ENCODE data around the gene CAV1. TPM values are rescaled to one million over a fixed set of nuclear protein-coding genes. Genes with fewer than 3 reads are reported as not detected.

CAV1 gene
- total RNA-seq, 1 donor from 2014 or later: 14.4 TPM

- DNase-seq (ENCODE audit: extremely low spot score, unreplicated experiment): no peak
- Mint-ChIP-seq H3K27me3 (no peaks in the 10 kb centered on the region), H3K9me3 (peaks cover 5% of the 10 kb centered on the region), H3K4me3 (no peak overlapping the region), H3K27ac (no peak overlapping the region), H3K36me3 (no peaks in the 10 kb centered on the region), H3K4me1 (ENCODE audit: unreplicated experiment) (peaks cover 10% of the 10 kb centered on the region)
- TF ChIP-seq, protein P1, sequence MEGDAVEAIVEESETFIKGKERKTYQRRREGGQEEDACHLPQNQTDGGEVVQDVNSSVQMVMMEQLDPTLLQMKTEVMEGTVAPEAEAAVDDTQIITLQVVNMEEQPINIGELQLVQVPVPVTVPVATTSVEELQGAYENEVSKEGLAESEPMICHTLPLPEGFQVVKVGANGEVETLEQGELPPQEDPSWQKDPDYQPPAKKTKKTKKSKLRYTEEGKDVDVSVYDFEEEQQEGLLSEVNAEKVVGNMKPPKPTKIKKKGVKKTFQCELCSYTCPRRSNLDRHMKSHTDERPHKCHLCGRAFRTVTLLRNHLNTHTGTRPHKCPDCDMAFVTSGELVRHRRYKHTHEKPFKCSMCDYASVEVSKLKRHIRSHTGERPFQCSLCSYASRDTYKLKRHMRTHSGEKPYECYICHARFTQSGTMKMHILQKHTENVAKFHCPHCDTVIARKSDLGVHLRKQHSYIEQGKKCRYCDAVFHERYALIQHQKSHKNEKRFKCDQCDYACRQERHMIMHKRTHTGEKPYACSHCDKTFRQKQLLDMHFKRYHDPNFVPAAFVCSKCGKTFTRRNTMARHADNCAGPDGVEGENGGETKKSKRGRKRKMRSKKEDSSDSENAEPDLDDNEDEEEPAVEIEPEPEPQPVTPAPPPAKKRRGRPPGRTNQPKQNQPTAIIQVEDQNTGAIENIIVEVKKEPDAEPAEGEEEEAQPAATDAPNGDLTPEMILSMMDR (conservative IDR thresholded peaks at IDR 0.05): no peak
Observed at GRCh38 chr7:116570306-116570705, 45.5 kb downstream of the CAV1 start.

DNA sequence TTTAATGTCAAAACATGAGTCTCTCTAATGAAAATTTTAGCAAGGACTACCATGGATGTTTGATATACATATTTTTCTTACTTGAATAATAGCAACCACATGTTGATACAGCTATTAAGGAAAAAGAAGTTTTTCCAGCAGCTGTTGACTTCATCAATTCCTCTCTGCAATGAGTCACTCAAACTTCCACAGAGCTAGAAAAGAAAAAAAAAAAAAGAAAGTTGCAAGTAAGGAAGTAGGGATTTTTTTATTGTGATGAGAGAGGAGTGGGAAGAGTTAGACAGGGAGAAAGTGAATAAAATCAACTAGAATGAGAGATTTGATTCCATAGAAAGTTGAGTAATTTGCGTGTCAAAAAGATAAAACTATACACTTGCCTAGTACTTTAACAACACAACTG is 46.2 kb downstream of the CAV1 start:
- H3K36me3 Mint-ChIP-seq: no peaks in the 10 kb centered on the region
- TF ChIP-seq, protein P1 (conservative IDR thresholded peaks at IDR 0.05): no peak
- no peaks in the 10 kb centered on the region for H3K27me3 Mint-ChIP-seq
- no peak overlapping the region for H3K27ac Mint-ChIP-seq
- peaks cover 5% of the 10 kb centered on the region for H3K9me3 Mint-ChIP-seq
- H3K4me3 Mint-ChIP-seq: no peak overlapping the region
- peaks cover 10% of the 10 kb centered on the region for H3K4me1 Mint-ChIP-seq (ENCODE audit: unreplicated experiment)
- DNase-seq (ENCODE audit: extremely low spot score, unreplicated experiment): no peak

- Mint-ChIP-seq H3K27me3 (no peaks in the 10 kb centered on the region), H3K4me3 (no peak overlapping the region), H3K4me1 (ENCODE audit: unreplicated experiment) (peaks cover 14% of the 10 kb centered on the region), H3K9me3 (peaks cover 5% of the 10 kb centered on the region), H3K27ac (no peak overlapping the region), H3K36me3 (no peaks in the 10 kb centered on the region)
- DNase-seq (ENCODE audit: extremely low spot score, unreplicated experiment): no peak
- TF ChIP-seq, protein P1 (conservative IDR thresholded peaks at IDR 0.05): no peak
Observed at GRCh38 chr7:116571552-116571951, 46.7 kb downstream of the CAV1 start.

- no peaks in the 10 kb centered on the region for H3K27me3 Mint-ChIP-seq
- no peaks in the 10 kb centered on the region for H3K36me3 Mint-ChIP-seq
- no peak overlapping the region for H3K27ac Mint-ChIP-seq
- no peak overlapping the region for H3K4me3 Mint-ChIP-seq
- TF ChIP-seq, protein P1 (conservative IDR thresholded peaks at IDR 0.05): no peak
- peaks cover 5% of the 10 kb centered on the region for H3K9me3 Mint-ChIP-seq
- no peak for DNase-seq (ENCODE audit: extremely low spot score, unreplicated experiment)
- peaks cover 19% of the 10 kb centered on the region for H3K4me1 Mint-ChIP-seq (ENCODE audit: unreplicated experiment)
Observed at GRCh38 chr7:116572036-116572435, 47.2 kb downstream of the CAV1 start.

- Mint-ChIP-seq H3K4me1 (ENCODE audit: unreplicated experiment) (peaks cover 24% of the 10 kb centered on the region), H3K27me3 (no peaks in the 10 kb centered on the region), H3K9me3 (peaks cover 5% of the 10 kb centered on the region), H3K4me3 (no peak overlapping the region), H3K27ac (no peak overlapping the region), H3K36me3 (no peaks in the 10 kb centered on the region)
- DNase-seq (ENCODE audit: extremely low spot score, unreplicated experiment): no peak
- TF ChIP-seq, protein P1 (conservative IDR thresholded peaks at IDR 0.05): no peak
Observed at GRCh38 chr7:116573541-116573940, 48.7 kb downstream of the CAV1 start.
